ENCODE measurements around the gene CADM2.

- TF ChIP-seq CTCF (IDR thresholded peaks at IDR 0.05): no peak
- no peak for TF ChIP-seq POLR2A (IDR thresholded peaks at IDR 0.05)
These were observed 357.5 kb downstream of the CADM2 start for GRCh38 chr3:85316252-85316651.
